Measurements from ENCODE around the gene PIGZ. TPM values are rescaled to one million over a fixed set of nuclear protein-coding genes. Genes with fewer than 3 reads are reported as not detected.

Gene PIGZ
- total RNA-seq, 3 donors from 2014 or later: 0.34 to 0.82 (median 0.61) TPM

DNA sequence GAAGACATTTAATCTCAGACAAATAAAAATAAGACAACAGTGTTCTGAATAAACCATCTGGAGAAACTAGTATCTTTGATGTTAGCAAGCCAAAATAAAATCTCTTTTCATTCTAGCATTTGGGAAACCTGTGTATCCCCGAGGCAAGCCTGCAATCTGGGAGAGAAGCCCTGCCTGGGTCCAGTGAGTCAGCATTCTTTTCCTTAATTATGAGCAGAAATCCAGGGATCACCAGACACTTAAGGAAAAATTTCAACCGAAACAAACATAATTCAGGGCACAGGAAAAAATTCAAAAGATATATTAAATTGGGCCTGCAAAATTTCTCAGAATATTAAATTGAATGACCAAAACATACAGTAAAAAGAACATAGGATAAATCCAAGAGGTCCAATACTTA, 30.5 kb downstream of the PIGZ start:
- Mint-ChIP-seq H3K36me3 (ENCODE audit: insufficient read depth) (peaks cover 41% of the 10 kb centered on the region), H3K9me3 (no peaks in the 10 kb centered on the region), H3K4me1 (ENCODE audit: low read depth) (peaks cover 30% of the 10 kb centered on the region), H3K4me3 (no peak overlapping the region), H3K27me3 (ENCODE audit: low read depth) (no peaks in the 10 kb centered on the region)
- ATAC-seq (no peak), DNase-seq (no peak)

DNA sequence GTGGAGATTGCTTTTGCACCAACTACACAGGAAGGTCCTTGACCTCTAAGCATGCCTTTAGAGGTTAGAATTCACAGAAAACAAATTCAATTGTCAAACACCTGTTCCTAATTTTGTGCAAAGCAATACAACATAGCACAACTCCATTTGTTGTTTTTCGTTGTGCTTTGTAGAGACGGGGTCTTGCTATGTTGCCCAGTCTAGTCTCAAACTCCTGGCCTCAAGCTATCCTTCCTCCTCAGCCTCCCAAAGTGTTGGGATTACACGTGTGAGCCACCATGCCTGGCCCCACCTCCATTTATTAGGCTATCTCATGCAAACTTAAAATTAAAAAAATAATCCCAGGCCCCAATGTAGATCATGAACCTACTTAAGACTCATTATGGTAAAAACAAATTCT, 32.3 kb downstream of the PIGZ start:
- H3K4me1 Mint-ChIP-seq (ENCODE audit: low read depth): peaks cover 22% of the 10 kb centered on the region
- H3K27me3 Mint-ChIP-seq (ENCODE audit: low read depth): no peaks in the 10 kb centered on the region
- no peak for ATAC-seq
- no peaks in the 10 kb centered on the region for H3K9me3 Mint-ChIP-seq
- DNase-seq: no peak
- no peak overlapping the region for H3K4me3 Mint-ChIP-seq
- peaks cover 44% of the 10 kb centered on the region for H3K36me3 Mint-ChIP-seq (ENCODE audit: insufficient read depth)

DNA sequence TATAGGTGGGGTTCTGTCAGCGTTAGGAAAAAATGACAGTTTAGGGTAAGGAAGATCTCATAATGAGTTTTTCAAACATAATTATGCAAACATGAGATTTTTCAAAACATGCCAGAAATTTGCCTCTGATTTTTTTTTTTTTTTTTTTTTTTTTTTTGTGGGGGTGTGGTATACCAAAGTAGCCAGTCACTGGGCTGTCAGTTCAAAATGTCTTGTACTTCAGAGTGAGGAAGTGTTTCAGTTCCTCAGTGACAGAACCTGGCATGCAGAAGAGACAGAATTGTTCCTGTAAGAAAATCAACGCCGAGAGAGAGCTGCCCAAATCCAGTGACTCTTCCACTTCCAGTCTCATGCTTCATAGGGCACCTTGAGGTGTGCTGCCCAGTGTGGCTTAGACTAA, 36.0 kb downstream of the PIGZ start:
- no peaks in the 10 kb centered on the region for H3K4me1 Mint-ChIP-seq (ENCODE audit: low read depth)
- DNase-seq: no peak
- no peaks in the 10 kb centered on the region for H3K27me3 Mint-ChIP-seq (ENCODE audit: low read depth)
- no peak overlapping the region for H3K4me3 Mint-ChIP-seq
- peaks cover 47% of the 10 kb centered on the region for H3K36me3 Mint-ChIP-seq (ENCODE audit: insufficient read depth)
- no peak for ATAC-seq
- H3K9me3 Mint-ChIP-seq: no peaks in the 10 kb centered on the region

DNA sequence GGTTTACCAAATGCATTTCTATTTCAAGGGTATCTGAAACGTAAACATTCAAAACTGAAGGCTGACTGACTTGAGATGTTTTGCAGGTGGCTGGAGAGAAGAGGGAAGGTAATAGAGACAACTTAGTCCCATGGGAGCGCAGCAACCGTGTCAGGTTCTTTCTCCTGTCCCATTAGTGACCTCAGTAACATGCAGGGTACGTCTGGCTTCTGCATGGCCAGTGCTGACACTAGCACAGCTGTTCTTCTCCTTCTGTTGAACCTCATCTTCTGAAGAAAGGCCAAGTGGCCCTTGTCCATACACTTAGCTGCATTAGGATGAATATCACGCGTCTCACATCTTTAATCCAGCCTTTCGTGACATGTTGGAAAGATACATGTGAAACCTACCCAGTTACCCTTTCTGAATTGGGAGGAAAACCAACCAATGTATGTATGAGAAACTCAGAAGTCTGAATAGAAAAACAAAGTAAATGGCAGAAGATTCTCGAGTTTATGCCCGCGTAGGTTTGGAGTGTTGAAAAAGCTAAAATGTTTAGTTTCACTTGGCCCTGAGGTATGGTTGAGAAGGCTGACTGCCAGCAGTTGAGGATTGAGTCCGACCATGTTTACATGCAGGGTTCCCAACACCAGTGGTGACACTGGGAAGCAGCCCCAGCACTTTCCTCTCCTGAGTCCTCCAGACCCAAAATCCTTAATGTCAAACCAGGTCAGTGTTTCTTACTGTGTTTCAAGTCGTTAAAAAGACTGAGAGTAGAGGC, 36.6 kb downstream of the PIGZ start:
- DNase-seq (no peak), ATAC-seq (no peak)
- H3K36me3 Mint-ChIP-seq (ENCODE audit: insufficient read depth): peaks cover 41% of the 10 kb centered on the region
- H3K27me3 Mint-ChIP-seq (ENCODE audit: low read depth): no peaks in the 10 kb centered on the region
- H3K9me3 Mint-ChIP-seq: no peaks in the 10 kb centered on the region
- no peak overlapping the region for H3K4me3 Mint-ChIP-seq
- no peaks in the 10 kb centered on the region for H3K4me1 Mint-ChIP-seq (ENCODE audit: low read depth)

DNA sequence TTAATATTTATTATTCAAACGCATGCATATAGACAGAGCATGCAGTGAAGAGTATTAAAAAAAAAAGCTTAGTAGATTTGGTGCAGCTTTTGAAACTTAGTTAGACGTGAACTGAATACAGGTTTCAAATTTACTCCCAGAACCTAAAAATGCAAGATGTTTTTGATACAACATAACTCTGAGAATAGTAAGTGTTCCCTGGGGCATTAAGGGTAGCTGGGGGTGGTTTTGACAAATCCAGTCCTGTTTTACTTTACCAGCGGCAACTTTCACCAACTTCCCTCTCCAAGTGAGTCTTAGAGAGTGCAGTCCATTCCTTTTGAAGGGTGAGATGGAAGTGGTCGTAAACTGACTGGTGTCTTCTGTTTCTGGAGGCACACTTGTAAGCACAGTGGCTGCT, 37.5 kb downstream of the PIGZ start:
- Mint-ChIP-seq H3K27me3 (ENCODE audit: low read depth) (no peaks in the 10 kb centered on the region), H3K36me3 (ENCODE audit: insufficient read depth) (peaks cover 34% of the 10 kb centered on the region), H3K9me3 (no peaks in the 10 kb centered on the region), H3K4me1 (ENCODE audit: low read depth) (no peaks in the 10 kb centered on the region), H3K4me3 (no peak overlapping the region)
- ATAC-seq (no peak), DNase-seq (no peak)

DNA sequence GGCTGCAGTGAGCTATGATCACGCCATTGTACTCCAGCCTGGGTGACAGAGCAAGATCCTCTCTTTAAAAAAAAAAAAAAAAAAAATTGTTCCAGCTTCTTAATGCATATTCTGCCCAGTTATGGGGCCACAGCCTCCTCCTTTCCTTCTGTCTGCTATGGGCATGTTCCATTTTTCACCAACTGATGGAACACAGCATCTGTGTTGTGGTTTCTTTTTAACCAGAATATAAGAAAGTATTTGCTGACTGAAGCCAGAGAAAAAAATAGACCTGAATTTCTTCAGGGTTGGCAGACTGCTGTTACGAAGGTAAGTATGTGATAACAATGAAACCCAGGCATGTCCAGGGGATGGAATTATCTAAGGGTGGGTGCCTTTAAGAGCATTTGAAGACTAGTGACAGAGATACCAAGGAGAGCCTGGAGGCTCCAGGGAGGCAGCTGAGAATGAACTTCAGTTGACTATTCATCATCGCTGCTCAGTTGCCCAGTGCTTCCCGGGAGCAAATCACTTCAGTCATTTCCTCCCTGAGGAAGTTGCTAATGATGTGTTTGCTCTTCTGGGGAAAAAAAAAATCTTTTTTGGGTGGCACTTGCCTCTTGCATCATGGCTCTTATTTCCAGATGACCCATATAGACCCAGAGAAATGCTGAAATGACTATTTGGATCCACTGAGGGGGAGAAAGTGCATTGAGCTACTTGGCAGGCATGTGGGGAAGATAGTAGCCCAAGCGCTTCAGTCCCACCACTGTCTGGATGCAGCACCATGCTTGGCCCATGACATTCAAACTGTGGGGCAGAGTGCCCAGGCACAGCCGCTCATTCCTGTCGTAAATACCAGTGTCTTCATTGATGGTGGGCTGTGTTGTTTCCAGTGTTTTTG, 40.8 kb downstream of the PIGZ start:
- Mint-ChIP-seq H3K36me3 (ENCODE audit: insufficient read depth) (peaks cover 26% of the 10 kb centered on the region), H3K9me3 (no peaks in the 10 kb centered on the region), H3K27me3 (ENCODE audit: low read depth) (no peaks in the 10 kb centered on the region), H3K4me3 (no peak overlapping the region), H3K4me1 (ENCODE audit: low read depth) (no peaks in the 10 kb centered on the region)
- no peak for ATAC-seq
- DNase-seq: no peak

DNA sequence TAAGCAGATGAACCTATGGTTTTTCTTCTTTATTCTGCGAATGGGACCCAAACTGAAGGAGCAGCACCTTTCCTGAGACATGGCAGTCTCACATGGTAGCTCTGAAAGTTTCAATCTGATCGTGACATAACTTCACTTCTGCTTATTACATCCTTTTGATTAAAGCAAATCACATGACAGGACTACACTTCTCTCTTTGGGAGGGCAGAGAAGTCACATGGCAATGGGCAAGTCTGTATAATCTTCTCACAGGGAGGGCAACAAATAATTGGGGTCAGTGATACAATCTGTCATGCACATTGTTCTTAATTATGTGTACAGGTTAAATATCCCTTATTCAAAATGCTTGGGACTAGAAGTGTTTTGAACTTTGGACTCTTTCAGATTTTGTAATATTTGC, 47.9 kb downstream of the PIGZ start:
- ATAC-seq: no peak
- H3K36me3 Mint-ChIP-seq (ENCODE audit: insufficient read depth): peaks cover 14% of the 10 kb centered on the region

DNA sequence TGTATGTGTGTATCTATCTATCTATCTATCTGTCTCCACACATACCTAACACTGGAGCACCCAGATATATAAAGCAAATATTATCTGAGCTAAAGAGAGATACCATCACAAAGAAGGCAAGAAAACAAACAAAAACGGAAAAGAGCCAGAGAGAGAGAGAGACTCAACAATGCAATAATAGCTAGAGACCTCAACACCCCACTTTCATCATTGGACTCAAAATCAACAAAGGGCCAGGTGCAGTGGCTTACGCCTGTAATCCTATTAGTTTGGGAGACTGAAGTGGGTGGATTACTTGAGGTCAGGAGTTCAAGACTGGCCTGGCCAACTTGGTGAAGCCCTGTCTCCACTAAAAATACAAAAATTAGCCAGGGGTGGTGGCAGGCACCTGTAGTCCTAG, 49.7 kb downstream of the PIGZ start:
- ATAC-seq (no peak), DNase-seq (no peak)
- Mint-ChIP-seq H3K4me1 (ENCODE audit: low read depth) (peaks cover 2% of the 10 kb centered on the region), H3K36me3 (ENCODE audit: insufficient read depth) (peaks cover 23% of the 10 kb centered on the region), H3K27me3 (ENCODE audit: low read depth) (no peaks in the 10 kb centered on the region), H3K4me3 (no peak overlapping the region), H3K9me3 (no peaks in the 10 kb centered on the region)

More for the DNA sequence above, 47.9 kb downstream of the PIGZ start:
- Mint-ChIP-seq H3K4me3 (no peak overlapping the region), H3K9me3 (no peaks in the 10 kb centered on the region), H3K4me1 (ENCODE audit: low read depth) (peaks cover 2% of the 10 kb centered on the region), H3K27me3 (ENCODE audit: low read depth) (no peaks in the 10 kb centered on the region)
- DNase-seq: no peak

DNA sequence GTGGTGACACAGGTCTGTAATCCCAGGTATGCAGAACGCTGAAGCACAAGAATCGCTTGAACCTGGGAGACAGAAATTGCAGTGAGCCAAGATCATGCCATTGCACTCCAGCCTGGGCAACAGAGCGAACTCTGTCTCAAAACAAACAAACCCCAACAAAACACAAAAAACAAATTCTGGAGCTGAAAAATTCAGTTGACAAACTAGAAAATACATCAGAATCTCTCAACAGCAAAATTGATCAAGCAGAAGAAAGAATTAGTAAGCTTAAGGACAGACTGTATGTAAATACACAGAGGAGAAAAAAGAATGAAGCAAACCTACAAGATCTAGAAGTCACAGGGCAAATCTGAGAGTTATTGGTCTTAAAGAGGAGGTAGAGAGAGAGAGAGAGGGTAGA, 51.6 kb downstream of the PIGZ start:
- no peaks in the 10 kb centered on the region for H3K27me3 Mint-ChIP-seq (ENCODE audit: low read depth)
- ATAC-seq (no peak), DNase-seq (no peak)
- no peaks in the 10 kb centered on the region for H3K9me3 Mint-ChIP-seq
- H3K4me1 Mint-ChIP-seq (ENCODE audit: low read depth): peaks cover 2% of the 10 kb centered on the region
- H3K4me3 Mint-ChIP-seq: no peak overlapping the region
- peaks cover 20% of the 10 kb centered on the region for H3K36me3 Mint-ChIP-seq (ENCODE audit: insufficient read depth)

DNA sequence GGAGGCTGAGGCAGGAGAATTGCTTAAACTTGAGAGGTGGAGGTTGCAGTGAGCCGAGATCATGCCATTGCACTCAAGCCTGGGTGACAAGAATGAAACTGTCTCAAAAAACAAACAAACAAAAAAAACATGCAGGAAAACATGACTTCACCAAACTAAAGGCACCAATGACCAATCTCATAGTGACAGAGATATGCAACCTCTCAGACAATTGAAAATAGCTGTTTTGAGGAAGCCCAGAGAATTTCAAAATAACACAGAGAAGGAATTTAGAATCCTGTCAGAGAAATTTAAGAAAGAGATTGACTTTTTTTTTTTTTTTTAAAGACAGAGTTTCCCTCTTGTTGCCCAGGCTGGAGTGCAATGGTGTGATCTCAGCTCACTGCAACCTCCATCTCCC, 52.4 kb downstream of the PIGZ start:
- peaks cover 20% of the 10 kb centered on the region for H3K36me3 Mint-ChIP-seq (ENCODE audit: insufficient read depth)
- H3K27me3 Mint-ChIP-seq (ENCODE audit: low read depth): no peaks in the 10 kb centered on the region
- ATAC-seq (no peak), DNase-seq (no peak)
- no peak overlapping the region for H3K4me3 Mint-ChIP-seq
- H3K9me3 Mint-ChIP-seq: no peaks in the 10 kb centered on the region
- H3K4me1 Mint-ChIP-seq (ENCODE audit: low read depth): peaks cover 2% of the 10 kb centered on the region

DNA sequence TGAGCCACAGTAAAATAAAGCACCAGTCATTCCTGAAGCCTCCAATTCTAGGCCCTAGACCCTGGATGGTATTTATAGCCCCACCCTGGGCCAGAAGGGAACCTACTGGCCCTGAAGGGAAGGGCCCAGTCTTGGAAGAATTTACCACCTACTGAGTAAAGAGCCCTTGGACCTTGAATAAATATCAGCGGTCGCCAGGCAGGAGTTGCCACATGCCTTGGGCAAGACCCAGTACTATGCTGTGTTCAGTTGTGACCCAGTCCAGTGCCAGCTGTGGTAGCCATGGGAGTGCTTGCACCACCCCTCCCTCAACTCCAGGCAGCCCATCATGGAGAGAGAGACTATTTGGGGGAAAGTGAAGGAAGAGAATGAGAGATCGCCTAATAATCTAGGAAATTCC, 53.3 kb downstream of the PIGZ start:
- no peaks in the 10 kb centered on the region for H3K27me3 Mint-ChIP-seq (ENCODE audit: low read depth)
- peaks cover 26% of the 10 kb centered on the region for H3K36me3 Mint-ChIP-seq (ENCODE audit: insufficient read depth)
- peaks cover 2% of the 10 kb centered on the region for H3K4me1 Mint-ChIP-seq (ENCODE audit: low read depth)
- ATAC-seq (no peak), DNase-seq (no peak)
- no peak overlapping the region for H3K4me3 Mint-ChIP-seq
- no peaks in the 10 kb centered on the region for H3K9me3 Mint-ChIP-seq

DNA sequence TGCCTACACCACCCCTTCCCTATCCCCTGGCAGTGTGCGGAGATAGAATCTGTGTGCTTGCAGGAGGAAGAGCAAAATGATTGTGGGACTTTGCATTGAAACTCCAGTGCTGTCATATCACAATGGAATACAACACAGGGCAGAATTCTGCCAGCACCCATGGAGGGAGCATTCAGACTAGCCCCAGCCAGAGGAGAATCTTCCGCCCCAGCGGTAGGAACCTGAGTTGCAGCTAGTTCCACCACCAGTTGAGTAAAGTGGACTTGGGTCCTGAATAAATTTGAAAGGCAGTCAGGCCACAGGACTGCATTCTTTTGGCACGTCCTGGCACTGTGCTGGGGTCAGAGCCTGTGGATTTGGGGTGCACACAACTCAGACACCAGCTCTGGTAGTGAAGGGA, 53.8 kb downstream of the PIGZ start:
- no peaks in the 10 kb centered on the region for H3K9me3 Mint-ChIP-seq
- H3K27me3 Mint-ChIP-seq (ENCODE audit: low read depth): no peaks in the 10 kb centered on the region
- ATAC-seq (no peak), DNase-seq (no peak)
- no peak overlapping the region for H3K4me3 Mint-ChIP-seq
- H3K4me1 Mint-ChIP-seq (ENCODE audit: low read depth): peaks cover 2% of the 10 kb centered on the region
- H3K36me3 Mint-ChIP-seq (ENCODE audit: insufficient read depth): peaks cover 28% of the 10 kb centered on the region

DNA sequence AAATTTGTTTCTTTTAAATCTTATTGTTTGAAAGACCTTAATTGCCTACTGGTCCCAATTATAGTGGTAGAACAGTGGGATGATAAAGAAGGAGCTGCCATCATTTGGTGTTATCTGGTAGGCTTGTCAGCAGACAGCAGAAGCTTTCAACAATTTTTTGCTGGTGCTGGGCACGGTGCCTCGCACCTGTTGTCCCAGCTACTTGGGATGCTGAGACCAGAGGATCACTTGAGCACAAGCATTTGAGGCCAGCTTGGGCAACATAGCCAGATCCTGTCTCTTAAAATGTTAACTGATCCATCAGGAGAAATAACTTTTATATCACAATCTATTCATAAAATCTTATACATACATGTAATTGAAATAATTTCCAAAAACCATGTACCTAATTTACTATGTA, 64.9 kb downstream of the PIGZ start:
- no peaks in the 10 kb centered on the region for H3K4me1 Mint-ChIP-seq (ENCODE audit: low read depth)
- ATAC-seq (no peak), DNase-seq (no peak)
- no peak overlapping the region for H3K4me3 Mint-ChIP-seq
- H3K36me3 Mint-ChIP-seq (ENCODE audit: insufficient read depth): peaks cover 45% of the 10 kb centered on the region
- H3K27me3 Mint-ChIP-seq (ENCODE audit: low read depth): no peaks in the 10 kb centered on the region
- no peaks in the 10 kb centered on the region for H3K9me3 Mint-ChIP-seq

DNA sequence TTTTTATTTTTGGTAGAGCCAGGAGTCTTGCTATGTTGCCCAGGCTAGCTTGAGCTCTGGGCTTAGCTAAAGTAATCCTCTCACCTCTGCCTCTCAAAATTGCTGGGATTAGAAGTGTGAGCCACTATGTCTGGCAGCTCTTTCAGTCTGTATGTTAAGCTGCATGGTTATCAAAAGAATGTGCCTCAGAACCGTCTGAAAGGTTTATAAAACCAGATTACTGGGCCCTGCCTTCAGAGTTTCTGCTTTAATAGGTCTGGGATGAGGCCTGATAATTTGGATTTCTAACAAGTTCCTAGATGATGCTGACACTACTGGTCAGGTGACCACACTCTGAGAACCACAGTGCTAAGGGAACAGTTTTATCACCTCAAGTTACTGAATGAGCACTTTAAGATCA, 66.3 kb downstream of the PIGZ start:
- Mint-ChIP-seq H3K4me1 (ENCODE audit: low read depth) (no peaks in the 10 kb centered on the region), H3K36me3 (ENCODE audit: insufficient read depth) (peaks cover 44% of the 10 kb centered on the region), H3K27me3 (ENCODE audit: low read depth) (no peaks in the 10 kb centered on the region), H3K9me3 (no peaks in the 10 kb centered on the region), H3K4me3 (no peak overlapping the region)
- no peak for DNase-seq
- ATAC-seq: no peak

DNA sequence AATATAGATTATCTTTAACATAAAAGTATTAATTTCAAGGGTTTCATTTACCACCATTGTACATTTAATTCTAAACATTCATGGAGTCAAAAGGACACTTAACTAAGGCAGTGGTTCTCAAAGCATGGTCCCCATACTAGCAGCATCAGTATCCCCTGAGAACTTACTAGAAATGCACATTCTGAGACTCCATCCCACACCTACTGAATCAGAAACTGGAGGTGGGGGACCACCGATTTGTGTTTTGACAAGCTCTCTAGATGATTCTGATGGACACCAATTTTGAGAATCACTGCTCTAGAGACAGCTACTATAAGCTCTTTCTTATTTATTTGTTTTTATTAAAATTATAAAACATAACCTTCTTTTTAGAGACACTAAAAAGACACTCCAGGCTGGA, 66.9 kb downstream of the PIGZ start:
- H3K9me3 Mint-ChIP-seq: no peaks in the 10 kb centered on the region
- H3K27me3 Mint-ChIP-seq (ENCODE audit: low read depth): no peaks in the 10 kb centered on the region
- H3K4me1 Mint-ChIP-seq (ENCODE audit: low read depth): no peaks in the 10 kb centered on the region
- H3K36me3 Mint-ChIP-seq (ENCODE audit: insufficient read depth): peaks cover 42% of the 10 kb centered on the region
- DNase-seq (no peak), ATAC-seq (no peak)
- H3K4me3 Mint-ChIP-seq: no peak overlapping the region
